ENCODE data around the gene SCART1.
"Not testable (repeated sequence)": the region's sequence is repeated elsewhere in the genome, so short reads cannot be mapped to it uniquely, and the experiment has no call there.

SCART1 gene

GRCh38 chr10:133469205-133469604 lies 15.5 kb downstream of the SCART1 start:
- not testable (repeated sequence) for DNase-seq

DNA sequence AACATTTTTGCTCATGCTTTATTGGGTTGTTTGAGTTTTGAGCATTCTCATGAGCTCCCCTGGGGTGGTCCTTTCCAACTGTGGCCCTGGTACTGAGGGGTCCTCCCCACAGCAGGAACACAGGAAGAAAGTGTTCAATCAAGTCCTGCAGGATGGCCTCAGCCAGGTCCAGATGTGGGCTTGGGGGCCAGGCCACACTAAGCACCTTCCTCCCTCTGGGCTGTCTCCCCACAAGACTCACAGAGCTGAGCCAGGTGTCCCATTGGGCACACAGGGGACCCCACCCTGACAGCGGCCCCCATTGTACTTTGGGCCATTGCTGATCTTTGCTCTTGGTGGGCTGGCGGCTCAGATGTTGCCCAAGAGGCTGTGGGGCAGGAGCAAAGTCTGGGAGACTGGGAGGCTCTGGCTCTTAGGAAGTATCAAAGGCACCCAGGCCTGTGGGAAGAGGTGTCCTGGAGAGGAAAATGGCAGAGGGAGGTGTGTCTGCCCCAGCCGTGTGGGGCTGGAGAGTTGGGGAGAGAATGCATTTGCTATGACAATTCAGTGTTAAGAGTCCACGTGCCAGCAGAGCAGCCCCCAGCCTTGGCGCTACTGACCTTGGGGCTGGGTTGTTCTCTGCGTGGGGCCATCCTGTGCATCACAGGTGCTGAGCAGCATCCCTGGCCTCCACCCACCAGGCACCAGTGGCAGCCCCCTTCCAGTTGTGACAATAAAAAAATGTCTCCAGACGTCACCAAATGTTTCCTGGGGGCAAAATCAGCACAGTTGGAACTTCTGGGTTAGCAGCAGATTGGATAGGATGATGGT lies 17.8 kb downstream of the SCART1 start:
- DNase-seq = no peak

DNA sequence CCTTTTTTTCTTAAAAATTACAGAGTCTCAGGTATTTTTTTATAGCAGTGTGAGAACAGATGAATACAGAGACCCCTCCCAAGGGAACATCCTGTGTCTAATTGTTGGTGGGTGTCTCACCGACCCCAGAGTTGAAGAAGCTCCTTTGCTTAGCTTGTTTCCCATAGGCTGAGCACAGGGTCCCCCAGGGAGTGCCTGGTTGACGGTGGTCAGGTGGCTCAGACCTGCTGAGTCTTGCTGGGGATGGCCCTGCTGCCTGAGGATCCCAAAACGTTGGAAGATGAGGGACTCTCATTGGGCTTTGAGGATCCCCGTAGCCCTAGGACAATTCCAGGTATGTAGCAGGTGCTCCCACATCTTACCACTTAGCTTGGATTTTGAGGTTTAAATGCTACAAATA lies 19.5 kb downstream of the SCART1 start:
- DNase-seq = no peak

DNA sequence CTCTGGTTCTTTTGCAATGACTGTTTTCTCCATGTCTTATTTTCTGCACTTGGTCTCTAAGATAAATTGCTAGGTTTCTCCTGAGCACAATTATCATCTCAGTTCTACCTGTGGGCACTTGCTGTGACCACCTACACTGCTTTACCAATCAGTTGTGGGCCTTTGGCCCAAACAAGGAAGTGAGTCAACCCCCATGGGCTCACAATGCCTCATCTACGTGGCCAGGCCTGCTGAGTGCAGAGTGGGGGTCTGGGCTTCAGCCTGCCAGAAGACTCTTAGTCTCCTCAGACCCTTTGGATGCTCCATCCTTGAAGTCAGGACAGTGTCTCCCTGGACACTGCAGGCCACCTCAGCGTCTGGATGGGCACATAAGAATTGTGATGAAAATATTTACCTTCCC lies 20.3 kb downstream of the SCART1 start:
- DNase-seq = no peak

DNA sequence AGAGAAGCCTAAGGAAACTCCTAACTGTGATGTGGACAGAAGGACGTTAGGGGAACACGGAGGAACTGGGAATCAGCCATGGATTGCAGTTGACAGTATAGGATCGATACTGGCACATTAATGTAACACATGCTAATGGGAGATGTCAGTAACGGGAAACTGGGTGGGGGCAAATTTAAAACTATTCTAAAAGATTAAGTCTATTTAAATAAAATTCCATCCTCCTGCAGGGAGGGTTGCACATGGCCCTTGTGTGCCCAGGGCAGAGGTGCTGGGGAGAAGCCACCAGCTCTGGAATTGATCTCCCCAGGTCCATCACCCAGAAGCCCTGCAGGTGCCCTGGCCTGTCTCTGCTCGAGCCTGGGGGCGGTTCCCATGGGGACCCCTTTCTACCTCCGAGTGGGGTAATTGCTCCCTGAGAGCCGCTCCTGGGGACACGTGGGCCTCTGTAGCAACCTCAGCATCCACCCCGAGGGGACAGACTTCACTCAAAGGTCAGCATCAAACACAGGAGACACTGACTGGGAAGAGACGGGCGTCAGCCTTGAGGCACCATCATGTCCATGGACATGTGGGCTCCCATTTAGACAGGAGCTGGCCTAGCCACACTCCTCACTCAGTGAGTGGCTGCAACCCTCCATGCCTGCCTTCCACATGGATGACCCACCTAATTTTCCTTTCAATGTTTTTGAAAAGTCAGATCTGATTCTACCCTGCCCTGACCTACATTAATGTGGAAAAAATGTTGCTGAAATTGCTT lies 21.1 kb downstream of the SCART1 start:
- no peak for DNase-seq

- DNase-seq = no peak
Measured at GRCh38 chr10:133475425-133475734, 21.6 kb downstream of the SCART1 start.

GRCh38 chr10:133475821-133476640 lies 22.3 kb downstream of the SCART1 start:
- DNase-seq = no peak

- DNase-seq = no peak
Measured at GRCh38 chr10:133476641-133476990, 22.9 kb downstream of the SCART1 start.

- no peak for DNase-seq
Measured at GRCh38 chr10:133481086-133481643, 27.4 kb downstream of the SCART1 start.

DNA sequence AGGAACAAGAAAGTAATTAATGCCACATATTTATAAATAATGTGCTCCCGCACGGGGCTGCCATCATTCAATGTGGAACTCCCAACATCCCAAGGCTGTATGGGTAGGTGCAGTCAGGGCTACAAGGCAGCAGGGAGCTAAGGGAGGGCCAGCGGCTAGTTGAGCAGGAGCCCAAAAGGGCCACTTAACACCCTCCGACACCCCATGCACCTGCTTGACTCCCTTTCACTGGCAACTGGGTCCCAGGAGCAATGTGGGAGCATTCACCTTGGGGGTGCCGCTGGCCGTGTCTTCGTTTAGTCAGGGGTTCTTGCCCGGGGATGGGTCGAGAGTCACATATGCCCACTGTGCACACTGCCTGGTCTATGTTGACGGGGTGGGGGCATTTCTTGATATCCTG lies 27.9 kb downstream of the SCART1 start:
- DNase-seq = no peak

- no peak for DNase-seq
Measured at GRCh38 chr10:133484818-133485217, 31.1 kb downstream of the SCART1 start.

DNA sequence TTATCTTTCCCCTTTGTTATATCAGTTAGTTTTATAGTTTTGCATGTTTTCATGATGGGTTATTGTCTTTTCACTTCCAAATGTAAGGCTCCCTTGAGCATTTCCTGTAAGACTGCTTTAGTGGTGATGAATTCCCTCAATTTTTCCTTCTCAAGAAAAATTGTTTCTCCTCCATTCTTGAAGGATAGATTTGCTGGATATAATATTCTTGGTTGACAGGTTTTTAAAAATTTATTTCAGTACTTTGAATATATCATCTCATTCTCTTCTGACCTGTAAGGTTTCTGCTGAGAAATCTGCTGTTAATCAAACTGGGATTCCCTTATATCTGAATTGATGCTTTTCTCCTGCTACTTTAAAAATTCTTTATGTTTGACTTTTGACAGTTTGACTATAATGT lies 33.3 kb downstream of the SCART1 start:
- DNase-seq = no peak

- no peak for DNase-seq
Measured at GRCh38 chr10:133488354-133488753, 34.6 kb downstream of the SCART1 start.

DNA sequence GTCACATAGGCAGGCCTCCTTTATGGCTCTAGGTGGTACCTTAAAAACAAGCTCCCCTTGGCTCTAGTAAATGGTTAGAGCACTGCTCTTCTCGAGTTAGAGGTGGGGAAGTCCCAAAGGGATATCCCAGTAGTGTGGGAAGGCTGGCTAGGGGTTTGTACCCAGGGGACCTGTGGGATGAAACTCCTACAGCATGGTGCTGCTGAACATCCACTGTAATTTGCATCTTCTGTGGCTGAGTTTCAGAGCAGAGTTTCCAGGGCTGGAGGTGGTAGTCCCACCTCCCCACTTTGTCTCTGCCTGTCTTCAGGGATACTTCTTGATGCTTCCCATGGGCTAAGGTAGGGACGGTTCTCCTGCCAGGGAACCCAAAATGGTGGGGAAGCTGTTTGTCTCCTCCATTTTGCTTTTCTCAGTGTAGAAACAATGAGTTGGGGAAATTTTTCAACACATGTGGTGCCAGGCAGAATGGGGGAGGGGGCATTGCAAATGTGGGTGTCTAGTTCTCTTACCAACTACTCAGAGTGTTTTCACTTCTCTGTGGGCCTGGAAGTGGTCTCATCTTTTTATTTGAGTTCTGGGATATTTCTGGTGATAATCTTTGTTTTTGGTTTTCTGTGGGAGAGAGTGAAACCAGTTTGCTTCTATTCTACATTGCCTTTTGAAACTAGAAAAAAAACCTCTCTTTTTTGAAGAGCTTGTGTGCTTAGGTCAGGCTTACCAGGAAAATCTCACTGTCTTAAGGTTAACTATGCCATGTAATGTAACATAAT lies 36.3 kb downstream of the SCART1 start:
- DNase-seq = no peak

DNA sequence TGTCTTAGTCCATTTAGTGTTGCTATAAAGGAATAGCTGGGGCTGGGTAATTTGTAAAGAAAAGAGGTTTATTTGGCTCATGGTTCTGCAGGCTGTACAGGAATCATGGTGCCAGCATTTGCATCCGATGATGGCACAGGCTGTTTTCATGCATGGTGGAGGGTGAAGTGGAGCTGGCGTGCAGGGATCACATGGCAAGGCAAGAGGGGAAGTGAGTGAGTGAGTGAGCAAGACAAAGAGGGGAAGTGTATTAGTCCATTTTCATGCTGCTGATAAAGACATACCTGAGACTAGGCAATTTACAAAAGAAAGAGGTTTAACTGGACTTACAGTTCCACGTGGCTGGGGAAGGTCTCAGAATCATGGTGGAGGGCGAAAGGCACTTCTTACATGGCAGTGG lies 39.8 kb downstream of the SCART1 start:
- DNase-seq = not testable (repeated sequence)

GRCh38 chr10:133497363-133497762 lies 43.6 kb downstream of the SCART1 start:
- not testable (repeated sequence) for DNase-seq

DNA sequence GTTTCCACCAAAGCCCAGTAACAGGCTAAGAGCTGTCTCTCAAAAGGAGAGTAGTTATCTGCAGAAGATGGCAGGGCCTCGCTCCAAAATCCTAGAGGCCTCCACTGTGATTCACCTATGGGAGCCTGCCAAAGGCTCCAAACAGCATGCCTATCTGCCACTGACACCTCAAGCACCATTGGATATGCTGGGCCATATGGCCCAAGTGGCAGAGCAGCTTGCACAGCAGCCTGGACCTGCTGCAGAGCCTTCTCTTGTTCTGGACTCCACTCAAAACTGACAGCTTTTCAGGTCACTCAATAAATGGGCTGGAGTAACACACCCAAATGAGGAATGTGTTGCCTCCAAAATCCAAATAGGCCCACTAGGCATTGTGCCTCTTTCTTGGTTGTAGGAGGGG lies 45.4 kb downstream of the SCART1 start:
- not testable (repeated sequence) for DNase-seq

- not testable (repeated sequence) for DNase-seq
Measured at GRCh38 chr10:133500897-133501296, 47.2 kb downstream of the SCART1 start.

- no peak for DNase-seq
Measured at GRCh38 chr10:133509700-133510099, 56.0 kb downstream of the SCART1 start.

- DNase-seq = no peak
Measured at GRCh38 chr10:133511408-133511807, 57.7 kb downstream of the SCART1 start.

Data from anterior cingulate cortex (tissue), 58 donors.